HEK293T (cell line): Measurements from ENCODE around the gene AOC1.

Experiments used
- BHLHE40 ChIP-seq: fragments of 450-650 bp; IDR thresholded peaks from 2 replicates; pipeline ENCODE4 v1.6.1; 2016; ENCODE audit warnings: mild to moderate bottlenecking, moderate library complexity, borderline replicate concordance
- CTBP1 ChIP-seq: fragments of 450-650 bp; IDR thresholded peaks from 2 replicates; pipeline ENCODE4 v1.6.1; 2016; ENCODE audit warnings: borderline replicate concordance
- FOXA1 ChIP-seq: fragments of 450-650 bp; IDR thresholded peaks from 2 replicates; pipeline ENCODE4 v1.6.1; 2016; ENCODE audit warnings: mild to moderate bottlenecking
- FOXK2 ChIP-seq: fragments of 450-650 bp; IDR thresholded peaks from 2 replicates; pipeline ENCODE4 v1.6.1; 2016; ENCODE audit warnings: mild to moderate bottlenecking
- FOXM1 ChIP-seq: fragments of 450-650 bp; IDR thresholded peaks from 2 replicates; pipeline ENCODE4 v1.6.1; 2017; ENCODE audit warnings: mild to moderate bottlenecking, borderline replicate concordance
- HDGF ChIP-seq: fragments of 450-650 bp; IDR thresholded peaks from 2 replicates; pipeline ENCODE4 v1.6.1; 2017; ENCODE audit warnings: antibody characterized with exemption, borderline replicate concordance
- L3MBTL2 ChIP-seq: fragments of 450-650 bp; conservative IDR thresholded peaks from 2 replicates; pipeline ENCODE4 v1.6.1; 2016; ENCODE audit warnings: mild to moderate bottlenecking
- NFRKB ChIP-seq: fragments of 450-650 bp; IDR thresholded peaks from 2 replicates; pipeline ENCODE4 v1.6.1; 2016; ENCODE audit warnings: mild to moderate bottlenecking, moderate library complexity
- SP1 ChIP-seq: fragments of 450-650 bp; IDR thresholded peaks from 2 replicates; pipeline ENCODE4 v1.6.1; 2017
- SUZ12 ChIP-seq: fragments of 450-650 bp; IDR thresholded peaks from 2 replicates; pipeline ENCODE4 v1.6.1; 2016; ENCODE audit warnings: mild to moderate bottlenecking
- TARDBP ChIP-seq: fragments of 450-650 bp; IDR thresholded peaks from 2 replicates; pipeline ENCODE4 v1.6.1; 2016
- TF ChIP-seq, protein P1 (sequence below): fragments of 450-650 bp; IDR thresholded peaks from 2 replicates; pipeline ENCODE4 v1.6.1; 2016

DNA sequence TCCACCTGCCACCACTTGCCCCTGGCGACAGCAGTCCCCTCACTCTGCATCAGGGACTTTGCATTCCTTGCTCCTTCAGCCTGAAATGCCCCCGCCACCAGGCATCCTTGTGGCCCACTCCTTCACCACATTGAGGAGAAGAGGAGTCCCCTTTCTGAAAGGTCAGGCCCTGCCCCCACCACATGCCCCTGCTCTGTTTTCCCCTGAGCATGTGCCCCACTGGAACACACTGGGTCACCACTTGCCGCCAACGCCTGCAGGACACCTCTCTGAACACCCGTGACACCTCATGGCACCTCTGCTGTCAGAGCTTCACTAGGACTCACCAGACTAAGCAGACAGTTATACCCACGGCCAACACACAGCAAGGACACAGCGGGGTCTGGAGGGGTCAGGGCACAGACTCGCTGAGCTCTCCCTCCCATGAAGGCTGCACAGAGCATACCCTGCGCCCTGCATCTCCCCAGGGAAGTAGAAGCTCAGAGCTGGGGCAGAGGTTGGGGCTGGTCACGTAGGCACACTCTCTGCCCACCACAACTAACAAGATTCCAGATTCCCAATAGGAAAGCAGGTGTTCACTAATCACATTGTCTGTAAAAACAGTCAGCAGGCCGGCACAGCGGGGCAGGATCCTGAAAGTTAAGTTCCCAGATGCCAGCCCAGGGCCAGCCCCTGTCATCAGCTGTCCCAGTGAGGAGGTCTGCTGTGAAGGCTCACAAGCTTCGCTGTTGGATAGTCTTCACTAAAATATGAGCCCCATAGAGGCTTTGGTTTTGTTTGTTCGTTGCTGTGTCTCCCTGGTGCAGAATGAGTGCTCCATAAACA is 5.8 kb upstream of the AOC1 start:
- TF ChIP-seq NFRKB (no peak), FOXM1 (no peak), FOXK2 (no peak), SUZ12 (no peak), BHLHE40 (no peak), FOXA1 (no peak), L3MBTL2 (no peak), TARDBP (no peak), HDGF (no peak), SP1 (no peak), CTBP1 (no peak)
- TF ChIP-seq, protein P1, sequence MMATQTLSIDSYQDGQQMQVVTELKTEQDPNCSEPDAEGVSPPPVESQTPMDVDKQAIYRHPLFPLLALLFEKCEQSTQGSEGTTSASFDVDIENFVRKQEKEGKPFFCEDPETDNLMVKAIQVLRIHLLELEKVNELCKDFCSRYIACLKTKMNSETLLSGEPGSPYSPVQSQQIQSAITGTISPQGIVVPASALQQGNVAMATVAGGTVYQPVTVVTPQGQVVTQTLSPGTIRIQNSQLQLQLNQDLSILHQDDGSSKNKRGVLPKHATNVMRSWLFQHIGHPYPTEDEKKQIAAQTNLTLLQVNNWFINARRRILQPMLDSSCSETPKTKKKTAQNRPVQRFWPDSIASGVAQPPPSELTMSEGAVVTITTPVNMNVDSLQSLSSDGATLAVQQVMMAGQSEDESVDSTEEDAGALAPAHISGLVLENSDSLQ = no peak
